AG08396 (cell line): Measurements from ENCODE around the gene HSBP1.

Experiments used
- DNase-seq: peaks from one replicate; pipeline ENCODE4 v3.0.0; 2012; ENCODE audit warnings: low spot score, mixed read lengths

Gene HSBP1

DNA sequence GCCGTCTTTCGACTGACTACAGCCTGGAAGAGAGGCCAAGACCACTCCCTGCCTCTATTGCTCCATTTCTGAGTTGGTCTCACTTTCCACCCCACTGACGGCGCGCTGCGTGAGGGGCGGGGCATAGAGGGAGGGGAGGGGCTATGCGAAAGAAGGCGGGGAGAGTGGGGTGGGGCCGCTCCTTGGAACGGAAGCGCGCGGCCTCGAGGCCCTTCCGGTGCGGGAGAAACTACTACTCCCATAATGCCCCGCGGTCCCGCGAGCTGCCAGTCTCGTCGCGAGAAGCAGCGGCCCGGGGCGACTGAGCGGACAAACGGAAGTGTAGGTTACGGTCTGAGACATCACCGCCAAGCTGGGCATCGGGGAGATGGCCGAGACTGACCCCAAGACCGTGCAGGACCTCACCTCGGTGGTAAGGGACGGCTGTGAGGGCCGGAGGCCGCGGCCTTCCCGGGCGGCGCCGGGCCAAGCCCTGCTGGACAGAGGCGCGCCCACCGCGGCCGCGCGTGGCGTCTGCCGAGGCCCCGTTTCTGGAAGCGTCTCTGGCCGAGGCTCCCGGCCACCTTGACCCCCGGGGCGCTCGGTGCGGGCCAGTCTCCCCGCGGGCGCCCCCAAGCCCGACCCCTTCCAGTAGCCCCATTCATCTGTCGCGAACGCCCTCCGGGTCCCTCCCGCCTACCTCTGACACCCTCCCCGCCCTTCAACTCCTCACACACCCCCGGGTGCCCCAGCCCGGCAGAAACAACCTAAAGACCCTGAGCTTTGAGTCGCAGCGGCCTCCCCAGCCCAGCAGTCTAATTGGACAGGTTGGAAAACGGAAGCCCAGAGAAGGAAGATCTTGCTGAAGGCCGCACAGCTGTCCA, at the start of gene HSBP1:
Gene HSBP1, plus strand, starts transcription at position 269 of the 863 bp plus-strand sequence. Its CDS starts 99 bp downstream, at position 368.
- peak; percentile 97 for DNase-seq

DNA sequence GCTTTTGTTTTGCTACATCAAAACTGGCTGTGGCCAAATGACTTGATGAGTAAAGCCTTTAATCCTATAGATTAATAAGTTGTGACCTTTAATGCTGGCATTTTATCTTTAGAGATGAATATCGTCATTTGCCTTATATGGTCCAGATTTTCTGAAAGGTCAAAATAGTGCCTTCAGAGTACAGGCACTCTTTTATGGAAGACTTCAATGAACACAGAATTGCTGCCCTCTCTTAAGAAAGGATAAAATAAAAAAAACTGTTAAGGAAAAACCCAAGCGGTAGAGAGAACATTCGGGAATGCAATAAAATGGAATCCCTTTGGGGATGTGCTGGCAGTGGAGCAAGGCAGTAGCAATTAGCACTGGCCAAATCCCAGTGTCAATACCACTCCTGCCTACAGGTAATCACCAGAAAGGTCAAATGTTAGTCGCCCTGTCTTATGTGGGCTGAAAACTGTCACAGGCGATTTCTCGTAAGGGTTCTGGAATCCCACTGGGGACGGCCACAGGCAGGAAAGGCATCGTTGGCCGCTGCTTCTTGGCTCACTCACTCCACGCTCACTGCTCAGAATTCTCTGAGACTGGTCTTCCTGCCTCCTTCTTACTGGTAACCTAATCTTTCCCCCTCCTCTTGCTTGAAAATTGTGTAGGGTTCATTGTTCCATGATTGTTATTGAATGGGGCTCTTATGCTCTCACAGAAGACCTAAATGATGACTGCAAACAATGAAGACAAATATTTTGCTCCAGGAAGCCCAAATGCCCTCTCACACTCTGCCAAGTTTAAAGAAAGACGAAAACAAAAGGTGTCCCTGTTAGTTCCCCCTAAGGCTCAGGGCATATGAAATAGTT, 45.4 kb upstream of the HSBP1 start:
- no peak for DNase-seq

DNA sequence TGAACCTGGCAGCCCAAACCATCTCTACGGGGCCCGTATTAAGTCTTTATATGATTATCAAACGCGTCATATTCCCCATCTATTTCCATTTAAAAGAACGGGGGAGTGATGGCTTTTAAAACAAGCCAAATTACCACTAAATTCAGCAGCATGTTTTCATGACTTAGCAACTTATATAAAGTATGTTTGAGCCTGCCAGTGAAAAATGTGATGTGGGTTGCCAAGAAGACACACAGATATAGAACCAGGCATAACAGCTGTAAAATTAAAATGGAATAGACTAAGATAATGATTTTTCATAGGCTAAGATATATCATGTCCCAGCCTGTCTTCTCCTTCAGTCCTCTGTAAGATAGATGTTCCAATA, 44.8 kb upstream of the HSBP1 start:
- DNase-seq: no peak

DNA sequence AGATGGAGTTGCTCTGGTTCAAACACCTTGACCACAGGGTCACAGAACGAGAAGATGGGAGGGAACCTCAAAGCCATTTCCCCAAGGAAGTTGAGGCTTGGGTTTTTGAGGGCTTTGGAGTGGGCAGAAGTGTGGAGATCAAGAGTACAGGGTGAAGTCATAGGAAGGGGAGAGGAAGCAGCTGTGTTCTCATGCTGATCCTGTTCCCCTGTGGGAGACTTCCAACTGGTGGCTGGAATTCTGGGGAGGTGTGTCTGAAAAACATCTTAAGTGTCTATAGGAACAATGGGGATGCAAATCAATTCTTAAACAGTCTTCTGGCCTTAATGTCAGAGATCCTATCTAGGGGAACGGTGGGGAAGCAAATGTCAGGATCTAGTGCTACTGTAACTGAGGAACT, 38.8 kb upstream of the HSBP1 start:
- DNase-seq: no peak

DNA sequence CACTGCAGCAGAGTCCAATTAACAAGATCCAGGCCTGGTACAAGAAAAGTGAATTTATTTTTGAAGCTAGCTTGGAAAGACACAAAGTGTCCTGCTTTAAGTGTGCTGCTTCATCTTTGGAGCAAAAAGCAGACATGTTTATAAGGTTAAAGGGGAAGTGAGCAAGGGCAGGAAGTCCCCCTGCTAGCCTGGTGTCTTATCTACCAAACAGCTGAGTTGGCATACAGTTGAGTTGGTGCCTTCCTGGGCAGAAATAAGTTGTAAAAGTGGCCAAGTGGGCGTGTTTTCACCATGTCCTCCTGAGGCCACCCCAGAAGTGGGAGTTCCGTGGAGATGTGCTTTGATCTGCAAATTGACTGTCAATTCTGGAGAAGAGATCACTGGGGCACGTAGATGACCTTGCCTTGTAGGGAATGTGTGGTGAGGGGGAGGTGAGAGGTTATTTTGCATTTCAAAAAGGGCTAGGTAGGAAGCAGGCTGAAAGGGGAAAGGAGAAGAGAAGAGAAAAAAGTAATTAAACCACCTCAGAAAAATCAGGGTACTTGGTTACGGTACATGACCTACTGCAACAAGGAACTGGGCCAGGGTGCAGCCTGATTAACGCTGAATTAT, 38.3 kb upstream of the HSBP1 start:
- DNase-seq: no peak

DNA sequence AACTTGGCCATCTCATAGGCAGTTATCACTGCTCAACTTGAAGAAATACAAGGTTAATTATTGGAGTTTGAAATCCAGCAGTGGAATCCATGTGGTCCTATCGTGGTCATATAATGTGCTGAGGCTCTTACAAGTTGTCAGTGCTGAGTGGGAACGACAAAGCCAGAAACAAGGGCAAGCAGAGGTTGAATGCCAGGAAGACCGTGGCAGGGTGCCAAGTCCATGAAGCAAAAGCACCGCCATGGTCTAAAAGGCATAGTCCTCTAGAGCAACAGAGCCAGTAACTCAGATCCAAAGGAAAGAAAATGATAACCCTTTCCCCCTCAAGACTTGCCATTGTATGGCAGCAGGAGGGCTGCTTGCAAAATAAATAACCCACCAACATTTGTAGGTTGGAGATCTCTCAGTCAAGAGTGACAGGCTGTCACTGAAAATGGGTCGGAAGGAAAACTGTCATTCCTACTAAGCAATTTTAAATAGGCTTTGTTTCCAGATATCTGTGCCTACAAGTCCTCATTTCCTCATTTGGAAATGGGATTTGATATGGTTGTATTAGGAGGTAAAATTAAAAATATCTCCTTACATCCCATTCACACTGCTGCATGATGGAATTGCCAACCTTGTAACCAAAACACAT, 36.4 kb upstream of the HSBP1 start:
- DNase-seq: no peak

DNA sequence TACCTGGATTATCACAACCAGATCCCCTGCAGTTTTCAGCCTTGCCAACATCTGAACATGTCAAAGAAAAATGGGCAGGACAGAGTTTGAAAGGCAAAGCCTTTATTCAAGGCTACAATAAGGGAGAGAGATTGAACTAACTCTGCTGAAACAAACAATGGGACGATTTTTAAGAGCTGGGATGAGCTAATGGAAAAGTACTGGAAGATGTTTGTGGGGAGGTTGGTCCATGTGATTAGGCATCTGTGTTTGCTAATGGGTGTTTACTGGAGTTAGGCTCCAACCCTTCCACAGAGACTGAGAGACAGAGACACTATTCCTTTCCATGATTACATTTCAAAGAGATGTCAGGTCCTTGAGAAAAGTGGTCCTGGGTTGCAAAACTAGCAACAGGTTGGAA, 35.0 kb upstream of the HSBP1 start:
- DNase-seq: no peak

DNA sequence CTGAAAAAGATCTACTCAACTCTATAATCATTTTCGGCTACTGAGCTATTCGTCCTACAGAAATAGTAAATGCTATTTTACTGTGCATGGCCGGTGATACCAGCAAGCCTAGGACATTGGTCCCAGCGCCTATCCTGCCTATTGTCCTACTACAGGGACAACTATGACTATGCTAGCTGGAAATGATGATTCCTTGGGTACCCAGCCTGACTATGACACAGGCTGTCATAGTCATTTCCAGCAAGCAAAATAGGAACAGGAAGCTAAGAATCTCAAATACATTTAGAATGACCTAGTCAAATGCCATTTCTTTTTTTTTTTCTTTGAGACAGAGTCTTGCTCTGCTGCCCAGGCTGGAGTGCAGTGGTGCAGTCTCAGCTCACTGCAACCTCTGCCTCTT, 33.7 kb upstream of the HSBP1 start:
- DNase-seq: no peak

DNA sequence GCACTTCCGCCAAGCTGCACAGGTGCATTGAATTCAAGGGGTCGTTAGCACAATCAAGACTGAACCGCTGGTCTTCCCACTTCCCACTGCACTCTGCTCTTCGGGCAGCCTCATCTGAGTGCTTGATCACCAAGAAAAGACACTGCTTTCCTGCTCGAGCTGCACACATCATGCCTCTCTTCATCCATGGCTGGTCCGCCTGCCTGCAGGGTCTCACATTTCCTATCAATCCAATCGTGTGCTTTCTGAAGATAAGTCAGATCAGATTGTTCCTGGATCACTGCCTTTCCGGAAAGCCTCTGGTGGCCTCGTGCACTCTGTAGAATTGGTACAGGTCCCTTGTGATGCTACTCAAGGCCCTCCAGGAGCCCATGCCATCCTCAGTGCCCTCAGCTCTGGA, 30.8 kb upstream of the HSBP1 start:
- DNase-seq: no peak

DNA sequence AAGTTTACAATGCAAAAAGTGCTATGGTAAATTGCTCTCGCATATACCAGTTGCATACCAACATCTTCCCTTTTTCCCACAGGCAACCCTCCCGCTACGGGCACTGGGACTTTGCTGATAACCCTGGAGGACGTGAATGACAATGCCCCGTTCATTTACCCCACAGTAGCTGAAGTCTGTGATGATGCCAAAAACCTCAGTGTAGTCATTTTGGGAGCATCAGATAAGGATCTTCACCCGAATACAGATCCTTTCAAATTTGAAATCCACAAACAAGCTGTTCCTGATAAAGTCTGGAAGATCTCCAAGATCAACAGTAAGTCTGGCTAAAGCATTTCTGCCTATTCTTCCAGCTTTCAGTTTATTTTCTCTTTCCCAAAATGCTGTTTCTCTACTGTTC, 27.9 kb upstream of the HSBP1 start:
- DNase-seq: no peak

DNA sequence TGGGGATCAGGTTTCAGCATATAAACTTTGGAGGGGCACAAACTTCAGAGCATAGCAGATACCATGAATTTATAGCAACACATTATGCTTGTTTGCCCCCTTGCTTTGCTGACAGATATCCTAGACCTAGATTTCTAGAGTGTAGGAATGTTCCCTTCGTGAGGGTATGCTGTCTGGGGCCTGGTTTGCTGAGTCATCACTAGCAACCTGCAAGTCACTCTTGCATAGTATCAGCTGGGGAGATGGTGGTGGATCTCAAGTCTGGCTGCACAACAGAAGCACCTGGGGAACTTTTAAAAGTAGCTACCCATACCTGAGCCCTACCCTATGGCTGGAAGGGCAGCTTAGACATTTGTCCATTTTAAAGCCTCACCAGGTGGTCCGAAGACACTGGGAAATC, 22.3 kb upstream of the HSBP1 start:
- DNase-seq: no peak

DNA sequence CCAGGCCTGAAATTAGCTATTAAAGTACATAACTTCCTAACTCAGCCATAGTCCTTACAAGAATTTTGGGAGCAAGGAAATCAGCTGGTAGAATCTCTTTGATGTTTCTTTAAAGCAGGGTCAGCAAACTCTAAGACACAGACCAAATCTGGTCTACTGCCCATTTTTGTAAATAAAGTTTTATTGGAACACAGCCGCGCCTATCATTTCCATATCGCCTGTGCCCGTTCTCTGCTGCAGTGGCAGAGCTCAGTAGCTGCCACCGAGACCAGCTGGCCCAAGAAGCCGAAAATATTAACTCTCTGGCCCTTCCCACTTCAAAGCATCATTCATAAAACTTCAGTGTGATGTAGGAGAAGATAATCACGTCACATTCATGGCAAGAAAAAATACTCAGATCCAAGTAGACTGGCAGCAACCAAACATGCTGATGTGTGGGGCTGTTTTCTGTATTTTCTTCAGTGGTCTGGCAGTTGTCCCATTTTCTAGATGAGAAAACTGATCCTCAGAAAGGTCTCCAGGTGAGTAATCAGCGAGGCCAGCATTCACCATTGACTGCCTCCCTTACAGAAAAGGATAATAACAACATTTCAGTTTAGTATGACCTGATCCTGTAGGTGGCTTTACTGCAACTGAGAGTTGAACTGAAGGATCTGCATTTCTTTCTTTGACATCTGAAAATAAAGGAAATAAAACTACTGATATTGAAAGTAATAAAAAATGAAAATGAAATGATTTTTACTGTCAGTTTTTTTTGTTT, 18.0 kb upstream of the HSBP1 start:
- DNase-seq: no peak

DNA sequence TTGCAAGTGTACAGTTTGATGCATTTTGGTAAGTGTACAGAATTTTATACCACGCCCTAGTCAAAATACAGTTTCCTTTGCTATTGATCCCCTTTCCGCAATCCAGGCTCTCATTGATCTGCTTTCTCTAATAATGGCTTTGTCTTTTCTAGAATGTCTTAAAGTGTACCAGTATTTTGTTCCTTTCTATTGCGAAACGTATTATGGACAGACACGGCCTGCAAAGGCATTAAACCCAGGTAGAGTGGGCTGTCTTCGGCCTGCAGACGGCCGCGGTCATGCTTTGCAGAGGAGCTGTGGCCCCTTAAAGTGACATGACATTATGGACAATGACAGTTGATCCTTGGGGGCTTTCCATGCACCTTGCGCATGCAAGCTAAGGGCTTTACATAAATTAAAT, 15.9 kb upstream of the HSBP1 start:
- no peak for DNase-seq

DNA sequence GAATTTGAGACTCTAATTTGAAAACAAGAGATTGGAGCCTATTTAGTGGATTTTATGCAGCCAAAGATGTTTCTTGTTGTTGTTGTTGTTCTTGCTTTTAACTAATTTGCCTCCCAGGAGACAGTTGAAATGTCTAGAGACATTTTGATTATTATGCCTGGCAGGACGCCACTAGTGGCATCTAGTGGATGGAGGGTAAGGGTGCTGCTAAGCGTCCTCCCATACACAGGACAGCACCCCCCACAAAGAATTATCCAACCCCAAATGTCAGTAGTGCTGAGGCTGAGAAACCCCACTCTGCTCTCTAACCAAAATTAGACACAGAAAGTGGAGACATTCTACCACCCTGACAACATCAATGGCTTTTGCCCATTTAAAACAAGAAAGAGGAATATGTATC, 15.4 kb upstream of the HSBP1 start:
- DNase-seq: no peak

DNA sequence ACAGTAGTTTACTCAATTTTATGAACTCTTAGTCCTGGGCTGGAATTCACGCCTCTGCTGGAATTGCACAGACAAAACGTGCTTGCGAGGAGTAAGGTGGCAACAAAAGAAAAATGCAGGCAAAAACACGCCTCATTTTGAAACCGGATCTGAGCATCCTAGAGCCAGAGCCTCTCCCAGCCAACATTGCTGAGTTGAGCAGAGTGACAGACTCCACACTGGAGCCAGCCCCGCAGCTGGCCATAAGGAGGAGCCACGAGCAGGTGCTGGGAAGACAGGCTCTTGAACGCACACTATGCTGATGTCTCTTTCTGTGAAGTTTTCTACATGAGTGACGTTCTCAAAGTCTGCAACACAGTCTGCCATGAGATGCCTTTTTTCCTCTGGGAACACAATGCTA, 14.6 kb upstream of the HSBP1 start:
- DNase-seq: no peak

DNA sequence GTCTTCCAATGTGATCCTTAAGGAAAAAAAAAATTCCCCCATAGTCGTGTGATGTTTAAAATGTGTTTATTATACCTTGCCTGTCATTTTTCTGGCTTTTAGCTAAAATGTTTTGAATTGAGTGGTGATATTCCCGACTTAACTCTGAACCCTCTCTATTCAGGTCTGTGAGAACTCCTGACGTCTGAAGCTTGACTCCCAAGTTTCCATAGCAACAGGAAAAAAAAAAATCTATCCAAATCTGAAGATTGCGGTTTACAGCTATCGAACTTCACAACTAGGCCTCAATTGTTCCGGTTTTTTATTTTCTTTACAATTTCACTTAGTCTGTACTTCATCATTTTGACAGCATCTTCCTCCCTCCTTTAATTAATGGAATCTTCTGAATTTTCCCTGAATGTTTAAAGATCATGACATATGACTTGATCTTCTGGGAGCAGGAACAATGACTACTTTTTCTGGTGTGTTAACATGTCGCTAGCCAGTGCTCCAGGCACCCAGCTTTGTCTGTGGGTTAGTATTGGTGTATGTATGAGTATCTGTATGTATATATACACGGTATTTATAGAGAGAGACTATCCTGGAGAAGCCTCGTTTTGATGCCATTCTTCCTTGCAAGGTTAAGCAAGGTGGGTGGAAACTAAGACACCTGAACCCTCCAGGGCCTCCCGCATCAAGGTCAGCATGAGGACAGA, 12.8 kb upstream of the HSBP1 start:
- no peak for DNase-seq

DNA sequence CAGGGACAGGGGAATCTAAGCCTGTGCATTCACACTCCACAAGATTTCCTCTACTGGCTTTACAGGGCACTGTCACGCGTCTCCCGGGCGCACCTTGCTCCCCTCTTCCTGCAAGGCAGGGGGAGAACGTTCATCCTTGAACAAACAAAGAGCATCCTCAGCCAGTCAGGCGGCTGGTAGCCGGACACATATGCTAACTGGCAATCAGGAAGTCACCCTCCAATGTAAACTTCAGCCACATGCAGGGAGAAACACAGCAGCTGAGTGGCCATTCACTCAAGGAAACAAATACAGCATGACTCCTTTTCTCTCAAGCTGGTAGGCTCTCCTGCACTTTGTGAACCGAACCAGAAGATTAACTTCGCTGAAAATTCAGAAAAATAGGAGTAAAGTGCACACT, 10.8 kb upstream of the HSBP1 start:
- DNase-seq: no peak

DNA sequence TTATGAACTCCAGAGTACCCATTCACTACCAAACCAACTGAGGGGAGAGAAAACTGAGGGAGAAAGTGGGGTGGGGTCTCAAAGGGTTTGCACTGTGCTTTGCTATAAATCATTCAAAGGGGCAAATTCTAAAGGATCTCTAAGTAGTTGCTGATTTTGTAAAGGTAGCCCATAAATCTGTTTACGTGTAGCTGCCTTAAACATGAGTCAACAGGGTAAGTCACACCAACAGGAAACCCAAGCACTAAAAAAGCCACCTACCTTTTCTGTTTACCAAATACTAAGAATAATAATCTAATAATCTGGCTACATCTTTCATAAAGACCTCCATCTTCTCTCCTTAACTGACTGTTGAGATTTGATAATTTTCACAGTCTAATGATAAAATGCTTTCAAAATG, 8.4 kb upstream of the HSBP1 start:
- DNase-seq: no peak

DNA sequence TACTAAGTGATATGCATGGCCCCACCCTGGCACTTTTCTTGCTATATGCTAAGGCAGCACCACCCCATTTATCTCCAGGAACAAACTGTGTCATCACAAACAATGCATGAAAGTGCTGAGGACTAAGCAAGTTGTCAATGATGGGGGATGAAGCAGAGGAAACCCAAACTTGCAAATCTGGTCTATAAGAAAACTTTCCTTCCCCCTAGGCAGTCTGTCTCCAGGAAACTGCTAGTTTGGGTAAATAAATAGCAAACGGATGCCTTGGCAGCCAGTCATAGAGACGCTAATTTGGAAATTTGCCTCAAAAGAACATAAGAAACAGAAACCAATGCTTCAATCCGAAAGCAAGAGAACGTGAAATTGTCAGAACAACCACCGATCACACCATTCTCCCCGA, 5.6 kb upstream of the HSBP1 start:
- DNase-seq: peak; percentile 82

DNA sequence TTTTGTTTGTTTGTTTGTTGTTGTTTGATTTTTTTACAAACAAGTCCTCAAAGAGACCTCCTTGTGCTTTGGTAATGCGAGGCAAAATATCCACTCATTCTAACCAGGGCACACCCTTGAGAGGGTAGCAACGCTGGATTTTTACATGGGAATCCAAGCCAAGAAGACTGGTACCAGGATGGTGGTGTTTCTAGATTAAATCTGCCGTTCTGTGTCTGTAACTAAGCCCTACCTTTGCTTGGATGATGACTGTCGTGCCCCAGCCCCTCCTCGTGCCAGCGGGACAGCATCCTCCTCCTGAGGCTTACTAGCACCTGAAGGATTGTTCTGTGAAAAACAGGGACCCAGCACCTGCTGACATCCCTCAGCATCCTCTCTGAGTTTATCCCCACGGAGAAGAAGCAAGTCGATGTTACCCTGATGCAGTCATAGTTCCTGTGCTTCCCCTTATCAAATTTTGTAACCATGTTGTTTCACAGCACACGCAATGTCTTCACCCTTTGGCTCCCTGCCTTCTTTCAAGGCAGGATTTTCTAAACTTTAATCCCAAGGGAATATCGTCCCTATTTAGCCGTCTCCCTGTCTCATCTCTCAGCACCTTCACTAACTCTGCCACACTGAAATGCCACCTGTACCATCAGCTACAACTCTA, 5.1 kb upstream of the HSBP1 start:
- no peak for DNase-seq

DNA sequence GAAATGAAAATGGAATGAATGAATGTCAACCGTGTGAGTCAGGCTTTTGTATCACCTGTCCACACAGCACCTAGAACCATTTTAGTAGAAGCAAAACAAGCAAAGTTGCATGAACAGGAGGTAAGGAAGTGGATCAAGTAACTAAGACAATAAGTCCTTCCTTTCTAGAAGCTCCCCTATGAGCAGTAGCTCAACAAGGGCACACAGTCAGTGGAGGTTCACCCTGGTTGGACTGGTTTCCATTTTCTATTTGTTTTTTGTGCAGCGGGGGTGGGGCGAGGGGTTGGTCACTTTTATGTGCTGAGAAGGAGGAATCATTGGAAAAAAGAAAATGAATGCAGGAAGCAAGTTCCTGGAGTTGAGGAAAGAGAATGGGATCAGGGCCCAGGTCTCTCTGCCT, 4.0 kb upstream of the HSBP1 start:
- no peak for DNase-seq
